Kidney (tissue), 14 donors: ENCODE measurements around the gene ALPI. TPM values are rescaled to one million over a fixed set of nuclear protein-coding genes. Genes with fewer than 3 reads are reported as not detected.

ENCODE experiments used
- DNase-seq, 5 donors: peaks; one replicate each; pipeline ENCODE4 v3.0.0-alpha.2; 2013 to 2020
- FAIRE-seq: peaks from 2 replicates; lab custom pipeline; 2012; peaks lifted over from hg19 to GRCh38; lab: Jason Lieb, UNC
- H3K27ac ChIP-seq, 2 donors: one replicate each; pipeline ENCODE4 v1.7.0; 2013; ENCODE audit warnings: low read depth in 2 of 2, low read length in 2 of 2, inconsistent platforms in 1 of 2
- H3K27me3 ChIP-seq: one replicate; pipeline ENCODE4 v1.7.1; 2013; ENCODE audit warnings: low read length, inconsistent platforms; ENCODE audit not compliant: control insufficient read depth, insufficient read depth
- H3K36me3 ChIP-seq, 3 donors: one replicate each; pipeline versions ENCODE4 v1.7.0 to v1.7.1; 2013; ENCODE audit warnings: low read length in 3 of 3, control low read depth in 1 of 3, inconsistent platforms in 1 of 3; ENCODE audit not compliant: insufficient read depth in 3 of 3, control insufficient read depth in 2 of 3
- H3K4me1 ChIP-seq, 3 donors: one replicate each; pipeline versions ENCODE4 v1.7.0 to v1.7.1; 2013; ENCODE audit warnings: low read length in 3 of 3, inconsistent platforms in 1 of 3, low read depth in 1 of 3; ENCODE audit not compliant: control insufficient read depth in 2 of 3, insufficient read depth in 2 of 3
- H3K4me3 ChIP-seq, 3 donors: one replicate each; pipeline versions ENCODE4 v1.7.0 to v1.8.1; 2013; ENCODE audit warnings: low read length in 3 of 3, control low read depth in 1 of 3, inconsistent platforms in 1 of 3
- H3K9ac ChIP-seq, 3 donors: one replicate each; pipeline versions ENCODE4 v1.7.0 to v1.7.1; 2013; ENCODE audit warnings: low read length in 3 of 3, control low read depth in 1 of 3, inconsistent platforms in 1 of 3
- H3K9me3 ChIP-seq, 3 donors: one replicate each; pipeline versions ENCODE4 v1.7.0 to v1.7.1; 2013; ENCODE audit warnings: low read length in 3 of 3, control low read depth in 1 of 3, inconsistent platforms in 1 of 3; ENCODE audit not compliant: control insufficient read depth in 2 of 3, insufficient read depth in 1 of 3
- CTCF ChIP-seq: IDR thresholded peaks from 3 replicates; pipeline ENCODE4 v1.5.1; 2012; ENCODE audit warnings: mild to moderate bottlenecking, moderate library complexity, borderline replicate concordance; ENCODE audit not compliant: insufficient read depth; ENCODE audit errors: extremely low read depth
- intact Hi-C: fragments of 100-400 bp; cut with DNase I; formaldehyde crosslinking; loops from one replicate; pipeline ENCODE4 v1.11.1; 2022
- polyA plus RNA-seq: library from polyadenylated mRNA; stranded (reverse); fragments of 350-450 nt; fragmentation: Illumina TruSeq; extraction: RNeasy Lipid Tissue Mini Kit (QIAGEN cat#74804); gene quantifications from one replicate; pipeline ENCODE4 v1.2.3, GENCODE V29; 2014; ENCODE audit warnings: low read depth, low replicate concordance; ENCODE audit not compliant: insufficient read depth
- total RNA-seq: library from RNA; stranded (reverse); fragmentation: NEBNext Ultra II Directional; extraction: Animal tissue kit (Norgen Biotek cat#: 25700); gene quantifications from one replicate; pipeline ENCODE4 v1.2.1, GENCODE V29; 2021
- donor health status: control.
- donor health status: control.
- donor health status: control.
- donor health status: control.
- donor health status: control.
- donor health status: DM: yes; HTN: yes; CAD: no.
- donor health status: Normal renal cell carcinoma (clear cell type).

The ALPI gene
- total and polyA plus RNA-seq, 2 donors from 2014 or later: 0.09 to 0.49 TPM

- no peak overlapping the region for H3K27ac ChIP-seq
- no peak for TF ChIP-seq CTCF
- no peak overlapping the region for H3K9ac ChIP-seq
- H3K36me3 ChIP-seq: no peaks in the 10 kb centered on the region
- no peaks in the 10 kb centered on the region for H3K9me3 ChIP-seq
- no peak overlapping the region for H3K4me3 ChIP-seq
- FAIRE-seq: no peak
- no peaks in the 10 kb centered on the region for H3K4me1 ChIP-seq
- peak in 1 of 5 donors; percentile 21 for DNase-seq
- no peaks in the 10 kb centered on the region for H3K27me3 ChIP-seq
- intact Hi-C loops: no loop called here
Measured at GRCh38 chr2:232460171-232460570, 4.2 kb downstream of the ALPI start.

- DNase-seq (peak in 2 of 5 donors; percentile 6 to 11), FAIRE-seq (no peak)
- no peak for TF ChIP-seq CTCF
- H3K9me3 ChIP-seq: no peaks in the 10 kb centered on the region
- no peaks in the 10 kb centered on the region for H3K27me3 ChIP-seq
- no peaks in the 10 kb centered on the region for H3K36me3 ChIP-seq
- H3K4me1 ChIP-seq: no peaks in the 10 kb centered on the region
- no peak overlapping the region for H3K27ac ChIP-seq
- intact Hi-C loops: no loop called here
- H3K9ac ChIP-seq: no peak overlapping the region
- H3K4me3 ChIP-seq: no peak overlapping the region
Measured at GRCh38 chr2:232463701-232464543, 8.0 kb downstream of the ALPI start.

- H3K4me1 ChIP-seq: no peaks in the 10 kb centered on the region
- no peaks in the 10 kb centered on the region for H3K36me3 ChIP-seq
- no peak overlapping the region for H3K4me3 ChIP-seq
- FAIRE-seq (no peak), DNase-seq (peak in 1 of 5 donors; percentile 18)
- TF ChIP-seq CTCF: no peak
- no peak overlapping the region for H3K27ac ChIP-seq
- no peaks in the 10 kb centered on the region for H3K27me3 ChIP-seq
- intact Hi-C loops: no loop called here
- H3K9me3 ChIP-seq: no peaks in the 10 kb centered on the region
- no peak overlapping the region for H3K9ac ChIP-seq
Measured at GRCh38 chr2:232464544-232464885, 8.6 kb downstream of the ALPI start.

- H3K27me3 ChIP-seq: no peaks in the 10 kb centered on the region
- FAIRE-seq (no peak), DNase-seq (peak in 1 of 5 donors; percentile 23)
- no peaks in the 10 kb centered on the region for H3K4me1 ChIP-seq
- no peak overlapping the region for H3K9ac ChIP-seq
- H3K4me3 ChIP-seq: no peak overlapping the region
- intact Hi-C loops: no loop called here
- H3K27ac ChIP-seq: no peak overlapping the region
- H3K9me3 ChIP-seq: no peaks in the 10 kb centered on the region
- H3K36me3 ChIP-seq: no peaks in the 10 kb centered on the region
- TF ChIP-seq CTCF: no peak
Measured at GRCh38 chr2:232465061-232465460, 9.1 kb downstream of the ALPI start.
